GM21360 (cell line): ENCODE data around the gene KLK4.

Experiments
- ATAC-seq: cut with Tn5 transposase; IDR thresholded peaks from one replicate; pipeline ENCODE4 v1.9.1; 2021; ENCODE audit warnings: mild to moderate bottlenecking, moderate library complexity; ENCODE audit not compliant: unreplicated experiment

KLK4 gene

DNA sequence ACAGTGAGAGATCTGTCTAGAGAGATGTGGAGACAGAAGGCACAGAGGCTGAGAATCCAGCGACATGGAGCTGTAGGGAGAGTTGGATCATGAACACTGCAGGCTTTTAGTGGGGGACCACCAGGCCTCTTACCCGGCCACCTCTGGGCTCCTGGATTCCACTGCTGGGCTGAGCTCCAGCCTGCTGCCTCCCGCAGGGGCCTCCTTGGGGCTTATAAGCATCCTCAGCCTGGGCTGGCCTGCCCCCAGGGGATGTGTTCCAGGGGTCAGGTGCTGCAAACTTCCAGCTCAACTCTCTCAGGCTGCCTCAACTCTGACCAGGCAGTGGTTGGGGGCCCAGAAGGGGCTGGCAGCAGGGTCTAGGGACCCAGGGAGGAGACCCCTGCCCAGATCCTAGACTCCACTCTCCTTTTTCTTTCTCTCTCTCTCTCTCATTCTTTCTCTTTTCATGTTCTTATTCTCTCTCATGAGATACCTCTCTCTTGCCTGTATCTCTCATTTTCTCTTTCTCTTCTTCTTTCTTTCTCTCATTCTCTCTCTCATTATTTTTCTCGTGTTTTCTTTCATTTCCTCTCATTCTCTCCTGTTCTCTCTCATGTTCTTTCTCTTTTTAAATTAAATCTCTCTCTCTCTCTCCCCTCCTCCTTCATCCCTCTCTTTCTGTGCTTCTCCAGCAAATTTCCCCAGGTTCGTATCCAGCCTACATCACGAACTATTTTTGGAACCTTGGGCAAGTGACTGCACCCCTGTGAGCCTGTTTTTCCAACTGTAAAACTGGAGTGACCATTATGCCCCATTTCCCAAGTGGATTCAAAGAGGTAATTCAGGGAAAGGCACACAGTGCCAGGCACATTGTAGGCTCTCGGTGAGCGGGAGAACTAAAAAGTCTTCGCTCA lies at the start of gene KLK4:
TSS of gene KLK4 (minus strand) at position 190 of the 896 bp plus-strand sequence. CDS start 657 bp downstream, outside the sequence.
- no peak for ATAC-seq

GRCh38 chr19:50959731-50960500 lies 48.7 kb upstream of the KLK4 start:
- ATAC-seq, result no peak

- no peak for ATAC-seq
Measured at GRCh38 chr19:50957587-50957986, 46.4 kb upstream of the KLK4 start.

- ATAC-seq, result no peak
Measured at GRCh38 chr19:50952910-50953309, 41.7 kb upstream of the KLK4 start, which contains the start of gene KLK5. Gene KLK5, minus strand, starts transcription at chr19:50953038. Its CDS starts 381 bp downstream, at chr19:50952657.

- ATAC-seq, result no peak
Measured at GRCh38 chr19:50949861-50950260, 38.7 kb upstream of the KLK4 start.

GRCh38 chr19:50947123-50947522 lies 35.9 kb upstream of the KLK4 start:
- ATAC-seq, result no peak

- no peak for ATAC-seq
Measured at GRCh38 chr19:50944795-50945194, 33.6 kb upstream of the KLK4 start.

GRCh38 chr19:50943074-50943828 lies 32.1 kb upstream of the KLK4 start:
- no peak for ATAC-seq

DNA sequence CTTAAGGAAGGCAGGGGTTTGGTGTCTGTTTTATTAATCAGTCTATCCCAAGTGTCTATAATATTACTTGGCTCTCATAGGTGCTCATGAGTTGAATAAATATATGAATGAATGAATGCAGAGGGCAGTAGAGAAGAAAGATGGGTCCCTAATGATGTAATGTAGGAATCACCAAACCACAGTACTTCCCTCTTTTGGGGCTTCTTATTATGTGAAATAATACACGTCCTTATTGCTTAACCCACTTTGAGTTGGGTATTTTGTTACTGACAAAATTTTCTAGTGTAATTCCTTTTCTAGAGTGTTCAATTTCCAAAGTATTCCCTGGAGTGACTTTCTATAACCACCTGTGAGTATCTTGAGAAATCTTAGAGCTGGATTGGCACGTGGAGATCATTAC lies 28.4 kb upstream of the KLK4 start:
- no peak for ATAC-seq

- ATAC-seq, result no peak
Measured at GRCh38 chr19:50933640-50934039, 22.4 kb upstream of the KLK4 start.

DNA sequence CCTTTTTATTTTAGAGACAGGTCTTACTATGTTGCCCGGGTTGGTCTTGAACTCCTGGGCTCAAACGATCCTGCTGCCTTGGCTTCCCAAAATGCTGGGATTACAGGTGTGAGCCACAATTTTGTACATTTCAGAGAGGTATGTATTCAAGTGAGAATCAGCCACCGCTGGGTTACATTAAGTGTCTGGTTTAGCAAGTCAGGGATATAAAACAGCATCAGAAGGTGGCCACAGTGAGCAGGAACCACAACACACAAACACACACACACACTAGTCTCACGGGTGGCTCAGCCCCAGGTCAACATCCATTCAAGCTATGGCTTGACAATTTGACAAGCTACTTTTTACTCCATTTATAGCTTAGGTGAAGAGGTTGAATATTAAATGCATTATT lies 21.5 kb upstream of the KLK4 start:
- ATAC-seq, result no peak

GRCh38 chr19:50932018-50932689 lies 21.0 kb upstream of the KLK4 start:
- no peak for ATAC-seq

DNA sequence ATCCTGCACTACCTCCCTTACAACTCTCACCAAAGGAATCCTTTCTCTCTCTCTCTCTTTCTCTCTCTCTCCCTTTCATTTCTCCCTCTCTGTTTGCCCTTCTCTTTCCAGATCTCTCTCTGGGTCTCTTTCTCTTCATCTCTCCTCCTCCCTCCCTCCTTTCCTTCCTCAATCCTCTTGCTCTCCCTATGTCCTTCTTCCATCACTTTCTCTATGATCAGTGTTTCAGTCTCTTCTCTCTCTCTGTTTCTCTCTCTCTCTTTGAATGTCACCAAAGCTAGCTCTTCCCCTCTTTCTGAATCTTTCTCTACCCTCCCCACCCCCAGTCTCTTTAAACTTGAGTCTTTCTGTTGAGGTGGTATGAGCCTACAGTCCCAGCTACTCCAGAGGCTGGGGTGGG lies 19.8 kb upstream of the KLK4 start:
- no peak for ATAC-seq

DNA sequence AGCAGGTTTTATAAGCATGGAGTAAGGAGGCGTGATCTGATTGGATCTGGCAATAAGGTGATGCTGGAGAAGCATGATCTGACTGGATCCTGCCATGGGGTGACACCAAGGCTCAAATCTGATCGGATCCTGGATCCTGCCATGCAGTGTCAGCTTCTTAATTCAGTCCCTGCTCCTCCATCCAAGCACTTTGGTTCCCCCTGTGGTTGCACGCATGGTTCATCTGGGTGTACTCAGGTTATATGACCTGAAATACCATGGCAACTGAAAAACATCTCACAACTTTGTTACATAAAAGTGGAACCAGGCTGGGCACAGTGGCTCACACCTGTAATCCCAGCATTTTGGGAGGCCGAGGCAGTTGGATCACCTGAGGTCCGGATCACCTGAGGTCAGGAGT lies 17.6 kb upstream of the KLK4 start:
- no peak for ATAC-seq

GRCh38 chr19:50926144-50926543 lies 14.9 kb upstream of the KLK4 start:
- ATAC-seq, result no peak

GRCh38 chr19:50925734-50926133 lies 14.5 kb upstream of the KLK4 start:
- no peak for ATAC-seq

- ATAC-seq, result no peak
Measured at GRCh38 chr19:50924586-50924985, 13.4 kb upstream of the KLK4 start.

GRCh38 chr19:50922317-50922853 lies 11.2 kb upstream of the KLK4 start:
- no peak for ATAC-seq

DNA sequence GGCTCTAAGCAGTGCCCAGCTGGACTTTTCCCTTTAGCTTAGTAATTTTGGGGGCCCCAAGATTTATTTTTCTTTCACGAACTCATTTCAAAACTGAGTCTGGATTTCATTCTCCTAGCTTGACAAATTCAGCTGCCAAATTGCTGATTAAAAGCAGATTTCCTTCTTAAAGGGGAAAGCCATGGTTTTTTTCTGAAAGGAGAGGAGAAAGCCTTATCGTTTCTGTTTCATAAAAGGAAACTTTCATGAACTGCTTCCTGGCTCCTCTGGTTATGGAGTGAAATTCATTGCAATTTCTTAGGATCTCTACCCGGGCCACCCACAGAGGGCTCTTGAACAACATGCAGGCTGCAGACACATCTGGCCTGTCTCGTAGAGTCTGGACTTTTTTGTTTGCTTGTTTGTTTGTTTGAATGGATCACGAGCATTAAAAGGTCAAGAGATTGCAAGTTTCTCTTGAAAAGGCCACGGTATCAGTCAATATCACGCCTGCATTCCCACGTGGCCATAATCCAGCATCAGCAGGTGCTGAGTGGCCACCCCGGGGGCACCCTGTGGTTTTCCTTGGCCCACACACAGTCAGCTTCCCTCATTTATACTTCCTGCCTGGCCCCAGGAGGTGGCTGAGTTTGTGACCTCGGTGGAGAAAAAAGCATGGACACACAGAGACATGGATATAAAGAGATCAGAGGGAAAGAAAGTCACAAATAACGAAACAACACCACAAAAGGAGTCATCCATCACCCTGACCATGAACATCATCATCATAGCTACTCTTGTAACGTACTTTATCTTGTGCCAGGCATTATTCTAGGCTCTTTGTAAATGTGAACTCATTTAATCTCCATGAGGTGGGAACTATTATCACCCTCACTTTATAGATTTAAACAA lies 10.5 kb upstream of the KLK4 start:
- no peak for ATAC-seq
